Activated CD8-positive, alpha-beta memory T cell treated with anti-CD3 and anti-CD28 coated beads, Interleukin-2, amount 50 U/mL, for 1 hour (primary cell): ENCODE measurements around the gene DLG3.

Experiments
- DNase-seq: peaks from one replicate; pipeline ENCODE4 v3.0.0-alpha.2; 2020; ENCODE audit errors: extremely low read depth

The DLG3 gene

DNA sequence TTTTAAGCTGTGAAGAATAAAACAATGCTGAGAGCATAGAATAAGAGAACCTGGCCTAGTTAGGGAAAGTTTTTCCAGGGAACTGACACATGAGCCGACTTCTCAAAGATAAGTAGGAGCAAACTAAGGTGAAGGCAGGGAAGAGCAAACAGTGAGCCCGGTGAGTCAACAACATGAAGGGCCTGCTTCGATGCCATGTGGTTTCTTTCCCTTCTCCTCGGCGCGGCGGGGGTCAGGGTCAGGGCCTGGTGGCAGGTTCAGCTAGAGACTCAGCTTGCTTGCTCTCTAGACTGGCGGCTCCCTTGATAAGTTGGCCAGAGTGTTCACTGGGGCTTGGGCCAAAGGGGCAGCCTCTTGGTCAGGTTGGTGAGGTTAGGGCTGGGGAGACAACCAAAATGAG is 81.1 kb downstream of the DLG3 start:
- DNase-seq: no peak

GRCh38 chrX:70527053-70527452 is 82.4 kb downstream of the DLG3 start:
- DNase-seq: no peak

DNA sequence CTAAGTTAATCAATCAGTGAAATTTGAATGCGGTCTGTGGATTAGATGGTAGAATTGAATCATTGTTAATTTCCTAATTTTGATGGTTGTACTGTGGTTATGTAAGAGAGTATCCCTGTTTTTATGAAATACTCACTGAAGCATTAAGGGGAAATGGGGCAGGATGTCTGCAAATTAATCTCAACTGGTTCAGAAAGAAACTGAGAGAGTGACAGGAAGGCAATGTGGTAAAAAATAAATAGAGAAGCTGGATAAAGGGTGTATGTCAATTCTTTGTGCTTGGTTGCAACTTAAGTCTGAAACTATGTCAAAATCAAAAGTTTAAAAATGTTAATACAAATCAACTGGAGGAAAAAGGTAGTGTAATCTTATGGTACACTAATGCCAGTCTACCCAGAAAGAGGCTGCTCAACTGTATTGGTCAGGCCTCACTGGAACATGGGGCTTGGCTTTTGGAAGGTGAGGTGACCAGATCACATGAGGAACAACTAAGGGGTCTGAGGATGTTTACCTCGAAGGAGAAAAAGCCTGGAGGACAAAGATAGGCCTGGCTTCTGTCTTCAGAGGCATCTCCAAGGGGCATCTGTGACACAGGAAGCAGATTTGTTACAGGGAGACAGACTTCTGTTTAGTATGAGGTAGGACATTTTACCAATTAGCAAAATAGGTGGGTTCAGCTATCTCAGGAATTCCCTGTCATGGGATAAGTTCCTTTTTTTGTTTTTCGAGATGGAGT is 83.1 kb downstream of the DLG3 start:
- DNase-seq: no peak

GRCh38 chrX:70535198-70535597 is 90.6 kb downstream of the DLG3 start:
- DNase-seq: no peak

- no peak for DNase-seq
Measured at GRCh38 chrX:70549429-70549828, 104.8 kb downstream of the DLG3 start.

- DNase-seq: no peak
Measured at GRCh38 chrX:70552130-70552704, 107.6 kb downstream of the DLG3 start.

GRCh38 chrX:70553516-70553915 is 108.9 kb downstream of the DLG3 start:
- no peak for DNase-seq

DNA sequence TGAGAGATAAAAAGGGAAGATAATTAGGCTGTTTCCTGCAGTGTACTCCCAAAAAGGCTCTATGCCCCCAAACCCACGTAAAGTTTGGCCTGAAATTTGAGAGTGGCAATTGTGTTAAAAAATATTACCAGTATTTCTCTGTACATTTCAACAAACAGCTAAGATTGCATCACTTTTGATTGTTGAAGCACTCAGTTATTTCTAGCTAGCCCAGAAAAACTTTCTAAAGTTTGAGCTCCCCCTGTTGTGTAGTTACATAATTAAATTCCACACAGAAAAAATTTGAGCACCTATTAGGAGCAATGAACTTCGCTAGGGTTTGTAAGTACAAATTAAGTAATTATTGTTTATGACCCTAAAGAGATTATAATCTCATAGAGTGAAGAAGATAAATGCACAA is 109.4 kb downstream of the DLG3 start:
- no peak for DNase-seq

GRCh38 chrX:70554523-70554922 is 109.9 kb downstream of the DLG3 start:
- DNase-seq: no peak

DNA sequence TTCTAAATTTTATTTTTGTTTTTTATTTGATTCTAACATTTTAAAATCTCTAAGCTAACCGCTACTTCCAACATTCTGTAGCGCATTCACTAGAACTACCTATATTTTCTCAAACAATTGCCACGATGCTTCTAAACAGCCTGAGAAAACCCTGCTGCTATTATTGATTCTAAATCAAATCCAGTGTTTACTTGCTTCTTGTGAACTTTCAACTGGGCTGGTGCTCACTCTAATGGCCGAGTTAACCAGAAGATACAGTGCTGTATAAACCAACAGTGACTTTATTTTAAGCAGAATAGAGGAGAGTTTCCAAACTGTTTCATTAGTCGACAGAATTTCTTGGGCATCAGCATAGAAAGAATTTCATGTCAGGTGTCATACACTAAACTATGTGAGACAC is 110.3 kb downstream of the DLG3 start:
- no peak for DNase-seq
